Right renal cortex interstitium (tissue), 3 donors: ENCODE data around the gene TENM4. TPM values are rescaled to one million over a fixed set of nuclear protein-coding genes. Genes with fewer than 3 reads are reported as not detected.
A peak's percentile ranks its signal among the peaks of the same experiment; 100 is the strongest.

Experiments
- DNase-seq, 3 donors: peaks; one replicate each; pipeline ENCODE4 v3.0.0-alpha.2; 2013; ENCODE audit warnings: low read depth in 3 of 3, low spot score in 2 of 3
- polyA plus RNA-seq, 3 donors: library from polyadenylated mRNA; unstranded; fragments of 120-200 nt; gene quantifications; one replicate each; pipeline ENCODE4 v1.2.1, GENCODE V29; 2013; ENCODE audit not compliant: insufficient read length in 3 of 3

TENM4 gene
- polyA plus RNA-seq, 3 donors: 20.2 to 22.7 (median 21.1) TPM

- DNase-seq: no peak
Observed at GRCh38 chr11:78807351-78807750, 633.5 kb downstream of the TENM4 start.

DNA sequence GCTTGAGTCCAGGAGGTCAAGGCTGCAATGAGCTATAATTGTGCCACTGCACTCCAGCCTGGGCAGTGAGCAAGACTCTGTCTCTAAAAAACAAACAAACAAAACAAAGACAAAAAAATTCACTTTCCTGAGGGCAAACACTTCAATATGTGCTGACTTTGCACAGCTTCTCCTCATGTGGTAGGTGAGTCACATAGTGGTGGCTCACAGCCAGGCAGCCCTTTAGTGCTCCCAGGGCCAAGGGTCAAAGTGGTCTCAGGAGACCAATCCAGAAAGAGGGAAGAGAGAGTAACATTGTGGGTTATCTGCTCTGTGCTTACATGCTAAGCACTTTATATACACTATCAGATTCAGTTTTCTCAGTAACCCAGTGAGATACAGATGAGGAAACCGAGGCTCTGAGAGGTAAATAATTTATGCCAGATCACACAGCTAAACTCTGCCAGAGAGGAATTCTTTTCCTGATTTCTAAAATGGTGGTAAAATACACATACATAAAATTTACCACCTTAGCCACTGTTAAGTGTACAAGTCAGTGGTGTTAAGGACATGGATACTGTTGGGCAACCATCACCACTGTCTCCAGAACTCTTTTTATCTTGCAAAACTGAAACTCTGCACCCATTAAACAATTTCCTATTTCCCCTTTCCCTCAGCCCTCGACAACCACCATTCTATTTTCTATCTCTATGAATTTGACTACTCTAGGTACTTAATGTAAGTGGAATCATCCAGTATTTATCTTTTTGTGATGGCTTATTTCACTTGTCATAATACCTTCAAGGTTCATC lies 634.4 kb downstream of the TENM4 start:
- DNase-seq: no peak

- DNase-seq: no peak
Observed at GRCh38 chr11:78804991-78805390, 635.8 kb downstream of the TENM4 start.

- DNase-seq: no peak
Observed at GRCh38 chr11:78803995-78804394, 636.8 kb downstream of the TENM4 start.

- no peak for DNase-seq
Observed at GRCh38 chr11:78802058-78802761, 638.6 kb downstream of the TENM4 start.

DNA sequence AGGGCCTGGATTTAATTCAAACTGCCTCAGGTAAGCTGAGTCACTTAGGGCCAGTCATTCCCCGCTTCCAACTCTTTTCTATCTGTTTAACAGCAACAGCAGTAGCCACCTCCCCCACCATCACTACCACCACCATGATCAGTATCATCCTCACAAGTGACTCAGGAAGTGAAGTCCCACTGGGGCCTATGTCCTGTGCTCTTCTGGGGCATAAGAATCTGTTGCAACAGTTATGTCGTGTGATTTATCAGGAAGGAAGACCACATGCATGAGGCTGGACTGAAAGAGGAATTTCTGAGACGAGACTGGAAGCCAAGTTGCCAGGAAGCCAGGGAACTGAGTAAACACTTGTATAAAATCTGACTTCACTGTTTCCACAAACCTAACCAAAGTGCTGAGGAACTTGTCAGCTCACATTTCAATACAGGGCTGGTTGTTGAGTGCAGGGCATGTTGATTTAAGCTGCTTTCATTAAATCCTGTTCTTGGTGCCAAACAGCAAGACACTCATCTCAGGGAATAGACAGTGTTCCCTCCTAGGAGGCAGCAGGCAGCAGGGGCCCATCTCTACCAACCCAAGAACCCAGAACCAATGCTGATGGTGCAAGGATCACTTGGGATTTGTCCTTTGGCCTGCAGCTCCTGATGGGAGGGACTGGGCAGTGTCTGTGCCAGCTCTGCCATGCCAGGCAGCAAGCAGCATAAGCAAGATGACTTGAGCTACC lies 639.5 kb downstream of the TENM4 start:
- no peak for DNase-seq

- DNase-seq: no peak
Observed at GRCh38 chr11:78800756-78801155, 640.1 kb downstream of the TENM4 start.

- DNase-seq: no peak
Observed at GRCh38 chr11:78800096-78800690, 640.6 kb downstream of the TENM4 start.

DNA sequence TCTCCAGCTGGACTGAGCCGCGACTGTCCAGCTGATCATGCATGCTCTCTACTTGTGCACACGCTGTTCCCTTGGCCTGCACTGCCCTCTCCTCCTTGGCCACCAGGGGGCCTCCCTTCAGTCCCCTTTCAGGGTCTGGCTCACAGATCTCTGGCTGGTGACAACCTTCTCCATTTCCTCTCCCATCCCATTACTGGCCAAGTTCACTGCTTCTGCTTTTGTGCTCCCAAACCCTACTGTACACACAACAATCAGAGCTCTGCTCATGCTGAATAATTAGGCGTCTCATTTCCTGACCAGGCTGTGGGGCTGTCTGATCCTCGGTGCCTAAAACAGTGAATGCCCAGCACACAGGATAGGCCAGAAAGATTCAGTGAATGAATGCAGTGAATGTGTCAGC lies 642.2 kb downstream of the TENM4 start:
- DNase-seq: peak in 1 of 3 donors; percentile 51

- no peak for DNase-seq
Observed at GRCh38 chr11:78797559-78797958, 643.3 kb downstream of the TENM4 start.

- no peak for DNase-seq
Observed at GRCh38 chr11:78796956-78797355, 643.9 kb downstream of the TENM4 start.

- peak in 1 of 3 donors; percentile 44 for DNase-seq
Observed at GRCh38 chr11:78795621-78796261, 645.1 kb downstream of the TENM4 start.

DNA sequence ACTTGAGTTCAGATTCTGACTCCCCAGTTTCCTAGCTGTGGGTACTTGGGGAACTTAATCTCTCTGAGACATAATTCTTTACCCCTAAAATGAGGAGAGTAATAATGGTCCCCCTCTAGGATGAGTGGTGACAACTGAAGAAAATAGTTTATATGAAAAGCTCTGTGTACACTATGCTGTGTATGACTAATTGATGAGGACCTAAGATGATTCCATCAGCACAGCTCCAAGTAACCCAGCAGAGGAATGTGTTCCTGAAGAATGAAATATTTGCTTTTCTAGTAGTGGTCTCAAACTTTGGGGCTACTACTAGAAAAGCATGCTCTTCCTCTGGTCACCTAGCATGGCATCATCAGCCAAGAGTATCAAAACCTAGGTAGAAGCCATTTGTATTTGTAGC lies 648.9 kb downstream of the TENM4 start:
- no peak for DNase-seq

GRCh38 chr11:78791254-78791653 lies 649.6 kb downstream of the TENM4 start:
- DNase-seq: no peak

- DNase-seq: no peak
Observed at GRCh38 chr11:78790784-78791183, 650.0 kb downstream of the TENM4 start.

GRCh38 chr11:78789375-78789774 lies 651.5 kb downstream of the TENM4 start:
- no peak for DNase-seq

GRCh38 chr11:78788533-78788932 lies 652.3 kb downstream of the TENM4 start:
- DNase-seq: no peak

DNA sequence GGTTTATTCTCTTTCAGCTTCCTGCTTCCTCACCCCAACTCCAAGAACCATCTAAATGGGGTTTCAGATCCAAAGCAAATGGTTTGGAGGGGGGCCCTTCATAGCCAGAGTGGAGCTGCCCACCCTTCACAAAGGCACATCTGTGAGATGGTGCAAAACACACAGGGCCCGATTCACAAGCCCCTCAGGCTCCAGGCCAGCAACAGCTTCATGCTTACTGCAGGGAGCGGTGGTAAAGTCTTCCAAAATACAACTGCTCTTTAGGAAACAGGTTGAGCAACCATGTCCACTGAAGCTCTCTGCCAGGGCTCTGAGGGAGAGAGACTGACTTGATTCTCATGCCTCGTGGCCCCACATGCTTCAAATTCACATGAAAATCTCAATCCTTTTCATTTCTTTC lies 653.1 kb downstream of the TENM4 start:
- DNase-seq: no peak

GRCh38 chr11:78786746-78787145 lies 654.1 kb downstream of the TENM4 start:
- no peak for DNase-seq

DNA sequence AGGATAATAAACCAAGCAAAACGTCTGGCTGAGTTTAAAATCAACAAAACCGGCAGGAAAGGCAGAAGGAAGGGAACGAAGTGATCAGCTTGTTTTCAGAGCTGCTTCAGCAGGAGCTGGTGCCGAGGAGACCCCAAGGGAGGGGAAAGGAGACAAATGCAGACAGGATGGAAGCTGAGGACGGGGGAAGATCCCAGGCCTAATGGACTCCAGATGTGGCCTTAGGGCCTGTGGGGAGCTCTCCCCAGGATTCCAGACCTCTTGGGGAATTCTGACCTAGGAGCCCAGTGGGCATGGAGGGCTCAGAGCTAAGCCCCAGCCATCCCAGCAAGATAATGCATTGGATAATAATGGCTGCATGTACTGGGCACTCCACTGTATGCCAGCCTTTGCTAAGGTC lies 654.7 kb downstream of the TENM4 start:
- DNase-seq: no peak
